Endothelial cell of umbilical vein (primary cell): ENCODE measurements around the gene SQSTM1. TPM values are rescaled to one million over a fixed set of nuclear protein-coding genes. Genes with fewer than 3 reads are reported as not detected.

Experiments used
- BruUV-seq: library from RNA; stranded (reverse); fragments of 400-500 nt; replicated peaks from 2 replicates; lab custom pipeline; 2021; lab: Mats Ljungman, UMichigan
- CTCF ChIA-PET: fragments of 300-600, 350-600 bp; sonication (Branson Sonifier 250); formaldehyde crosslinking; loops from one replicate; lab custom pipeline; 2021; ENCODE audit warnings: antibody characterized with exemption, inconsistent platforms; lab: Charles Lee
- POLR2A ChIA-PET: fragments of 300-600, 350-600 bp; sonication (Branson Sonifier 250); formaldehyde crosslinking; loops from one replicate; lab custom pipeline; 2021; ENCODE audit warnings: antibody characterized with exemption, inconsistent platforms; lab: Charles Lee
- DNase-seq: peaks from one replicate; pipeline ENCODE4 v3.0.0-alpha.2; 2011; ENCODE audit warnings: low read depth, low spot score
- FAIRE-seq: peaks from 2 replicates; lab custom pipeline; 2011; peaks lifted over from hg19 to GRCh38; lab: Jason Lieb, UNC
- H2AFZ ChIP-seq: 2 replicates; pipeline ENCODE4 v1.6.0; 2012; ENCODE audit warnings: low read depth, low read length, control low read depth, inconsistent platforms
- H3K27ac ChIP-seq: 2 replicates; pipeline ENCODE4 v1.5.1; 2011; ENCODE audit warnings: low read depth, mild to moderate bottlenecking, control low read depth, low read length, moderate library complexity; ENCODE audit not compliant: insufficient read depth
- H3K27me3 ChIP-seq, 2 experiments: 2 replicates each; pipeline versions ENCODE4 v1.6.0 to v1.6.1; 2011; ENCODE audit warnings: low read length in 2 of 2, mixed read lengths in 1 of 2; ENCODE audit not compliant: control insufficient read depth in 2 of 2, insufficient read depth in 2 of 2
- H3K36me3 ChIP-seq, 2 experiments: 2 replicates in 1 of 2; 3 replicates in 1 of 2; pipeline ENCODE4 v1.5.1; 2011; ENCODE audit warnings: low read length in 2 of 2, mild to moderate bottlenecking in 1 of 2, moderate library complexity in 1 of 2; ENCODE audit not compliant: control insufficient read depth in 2 of 2, insufficient read depth in 2 of 2; ENCODE audit errors: extremely low read depth in 1 of 2
- H3K4me1 ChIP-seq: 3 replicates; pipeline ENCODE4 v1.5.1; 2011; ENCODE audit warnings: mild to moderate bottlenecking, low read length; ENCODE audit not compliant: control insufficient read depth, insufficient read depth; ENCODE audit errors: extremely low read depth
- H3K4me2 ChIP-seq: 2 replicates; pipeline ENCODE4 v1.6.1; 2011; ENCODE audit warnings: low read length, control low read depth, mixed read lengths; ENCODE audit not compliant: insufficient read depth
- H3K4me3 ChIP-seq, 3 experiments: fragments of 200-600 bp in 1 of 3; sonication (generic), shearing (Covaris generic) in 1 of 3; replicated peaks in 1 of 3; 2 replicates each; pipeline ENCODE4 v1.5.1; 2011 to 2016; ENCODE audit warnings: control low read depth in 3 of 3, low read length in 3 of 3, mild to moderate bottlenecking in 2 of 3, inconsistent platforms in 1 of 3, low read depth in 1 of 3, moderate library complexity in 1 of 3; ENCODE audit not compliant: insufficient read depth in 1 of 3
- H3K79me2 ChIP-seq: 2 replicates; pipeline ENCODE4 v1.6.0; 2012; ENCODE audit warnings: low read length, inconsistent platforms; ENCODE audit not compliant: control insufficient read depth, insufficient read depth
- H3K9ac ChIP-seq: replicated peaks from 2 replicates; pipeline ENCODE3; 2011; ENCODE audit warnings: low read length, control low read depth; ENCODE audit not compliant: insufficient read depth; ENCODE audit errors: extremely low read depth
- H3K9me1 ChIP-seq: replicated peaks from 3 replicates; pipeline ENCODE4 v1.6.0; 2011; ENCODE audit warnings: mild to moderate bottlenecking, low read length; ENCODE audit not compliant: control insufficient read depth, insufficient read depth; ENCODE audit errors: extremely low read depth
- H3K9me3 ChIP-seq: replicated peaks from 2 replicates; pipeline ENCODE4 v1.5.1; 2012; ENCODE audit warnings: low read length, inconsistent platforms; ENCODE audit not compliant: control insufficient read depth, insufficient read depth
- H4K20me1 ChIP-seq: replicated peaks from 2 replicates; pipeline ENCODE3; 2011; ENCODE audit warnings: mild to moderate bottlenecking, low read length; ENCODE audit not compliant: control insufficient read depth, insufficient read depth; ENCODE audit errors: extremely low read depth
- EZH2 ChIP-seq: IDR thresholded peaks from 2 replicates; pipeline ENCODE4 v1.6.1; 2012; ENCODE audit warnings: borderline replicate concordance, low read depth, mild to moderate bottlenecking, moderate library complexity, low read length, inconsistent platforms; ENCODE audit not compliant: severe bottlenecking
- FOS ChIP-seq: IDR thresholded peaks from 2 replicates; pipeline ENCODE4 v1.6.1; 2011; ENCODE audit warnings: mild to moderate bottlenecking, low read length, moderate library complexity, borderline replicate concordance; ENCODE audit not compliant: insufficient read depth
- GATA2 ChIP-seq: IDR thresholded peaks from 2 replicates; pipeline ENCODE4 v1.7.0; 2011; ENCODE audit warnings: low read depth, mild to moderate bottlenecking, moderate library complexity, mixed read lengths, low read length; ENCODE audit not compliant: insufficient read length, insufficient read depth
- JUN ChIP-seq: IDR thresholded peaks from 2 replicates; pipeline ENCODE4 v1.6.1; 2011; ENCODE audit warnings: borderline replicate concordance, low read depth; ENCODE audit not compliant: insufficient read length, insufficient read depth
- MAX ChIP-seq: IDR thresholded peaks from 2 replicates; pipeline ENCODE4 v1.6.1; 2011; ENCODE audit not compliant: insufficient read depth, insufficient read length
- MYC ChIP-seq: IDR thresholded peaks from one replicate; pipeline ENCODE4 v1.6.1; 2011; ENCODE audit warnings: mild to moderate bottlenecking, low read depth, low read length
- POLR2A ChIP-seq: IDR thresholded peaks from 2 replicates; pipeline ENCODE4 v1.6.1; 2012; ENCODE audit warnings: low read depth, mild to moderate bottlenecking, control low read depth, low read length
- POLR2AphosphoS5 ChIP-seq: IDR thresholded peaks from 2 replicates; pipeline ENCODE4 v1.6.1; 2012; ENCODE audit warnings: low read depth, mild to moderate bottlenecking, control low read depth, low read length, moderate library complexity; ENCODE audit not compliant: insufficient read depth
- dilution Hi-C: fragments of 300-500 bp; cut with MboI; formaldehyde crosslinking; loops from one replicate; pipeline ENCODE4 v1.15.0; 2019; ENCODE audit warnings: low sequenced_read_pairs; ENCODE audit not compliant: extremely low pct_ligation_motif_present
- intact Hi-C: fragments of 100-400 bp; cut with micrococcal nuclease; formaldehyde crosslinking; loops from one replicate; pipeline ENCODE4 v1.10.0; 2022
- polyA plus RNA-seq, 4 experiments: library from polyadenylated mRNA; depleted of rRNA in 3 of 4; stranded (reverse) in 3 of 4; unstranded in 1 of 4; fragments of >200 nt; gene quantifications; 2 replicates each; pipeline versions ENCODE4 v1.2.1 to v1.2.3, GENCODE V29; 2011 to 2012; ENCODE audit warnings: missing spikeins in 1 of 4
- total RNA-seq: library from RNA; stranded (reverse); gene quantifications from 2 replicates; pipeline ENCODE4 v1.2.3, GENCODE V29; 2021
- TF ChIP-seq, protein P1 (sequence below), 2 donors: IDR thresholded peaks; 1 replicate in 1 of 2; 2 replicates in 1 of 2; pipeline ENCODE4 v1.5.1; 2011; ENCODE audit warnings: low read length in 2 of 2, mild to moderate bottlenecking in 2 of 2, moderate library complexity in 2 of 2, control low read depth in 1 of 2, inconsistent platforms in 1 of 2, low read depth in 1 of 2; ENCODE audit not compliant: insufficient read depth in 1 of 2; ENCODE audit errors: extremely low read depth in 1 of 2

SQSTM1 gene
- total and polyA plus RNA-seq, 2 donors (not counting 3 experiments of a cell fraction or from before 2014, with no cell fraction given): 302 to 346 TPM

DNA sequence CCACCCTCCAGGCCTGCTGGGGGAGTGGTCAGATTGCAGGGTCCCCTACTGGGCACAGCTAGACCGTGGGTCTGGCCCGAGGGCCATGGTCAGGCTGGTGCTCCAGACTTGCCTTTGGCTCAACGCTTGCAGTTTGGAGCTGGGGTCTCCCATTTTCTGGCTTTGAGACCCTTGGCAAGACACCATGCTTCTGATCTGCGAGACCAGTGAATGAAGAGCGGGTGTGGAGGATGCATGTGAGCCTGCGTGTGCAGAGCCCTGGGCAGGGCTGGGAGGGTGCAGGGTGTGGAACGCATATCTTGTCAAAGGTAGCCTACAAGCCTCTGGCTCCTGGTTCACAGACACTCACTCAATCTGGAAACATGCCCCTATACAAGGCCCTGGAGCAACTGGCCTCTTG, 44.0 kb downstream of the SQSTM1 start:
- BruUV-seq: no TSS peak
- Histone ChIP-seq H3K9me1 (no peaks in the 10 kb centered on the region), H3K4me1 (no peaks in the 10 kb centered on the region), H3K9me3 (no peaks in the 10 kb centered on the region), H3K79me2 (no peaks in the 10 kb centered on the region), H2AFZ (no peak overlapping the region), H3K27me3 (no peaks in the 10 kb centered on the region), H3K27ac (no peak overlapping the region), H3K4me3 (no peak overlapping the region), H3K4me2 (no peak overlapping the region), H4K20me1 (no peaks in the 10 kb centered on the region), H3K9ac (no peak overlapping the region), H3K36me3 (peaks cover 4 to 51% of the 10 kb centered on the region in 2 experiments)
- ChIA-PET POLR2A (no interaction called here), CTCF (no interaction called here)
- intact Hi-C loops: no loop called here
- FAIRE-seq (no peak), DNase-seq (no peak)
- TF ChIP-seq MYC (no peak), GATA2 (no peak), POLR2A (no peak), MAX (no peak), JUN (no peak), FOS (no peak), POLR2AphosphoS5 (no peak), EZH2 (no peak)
- TF ChIP-seq, protein P1, sequence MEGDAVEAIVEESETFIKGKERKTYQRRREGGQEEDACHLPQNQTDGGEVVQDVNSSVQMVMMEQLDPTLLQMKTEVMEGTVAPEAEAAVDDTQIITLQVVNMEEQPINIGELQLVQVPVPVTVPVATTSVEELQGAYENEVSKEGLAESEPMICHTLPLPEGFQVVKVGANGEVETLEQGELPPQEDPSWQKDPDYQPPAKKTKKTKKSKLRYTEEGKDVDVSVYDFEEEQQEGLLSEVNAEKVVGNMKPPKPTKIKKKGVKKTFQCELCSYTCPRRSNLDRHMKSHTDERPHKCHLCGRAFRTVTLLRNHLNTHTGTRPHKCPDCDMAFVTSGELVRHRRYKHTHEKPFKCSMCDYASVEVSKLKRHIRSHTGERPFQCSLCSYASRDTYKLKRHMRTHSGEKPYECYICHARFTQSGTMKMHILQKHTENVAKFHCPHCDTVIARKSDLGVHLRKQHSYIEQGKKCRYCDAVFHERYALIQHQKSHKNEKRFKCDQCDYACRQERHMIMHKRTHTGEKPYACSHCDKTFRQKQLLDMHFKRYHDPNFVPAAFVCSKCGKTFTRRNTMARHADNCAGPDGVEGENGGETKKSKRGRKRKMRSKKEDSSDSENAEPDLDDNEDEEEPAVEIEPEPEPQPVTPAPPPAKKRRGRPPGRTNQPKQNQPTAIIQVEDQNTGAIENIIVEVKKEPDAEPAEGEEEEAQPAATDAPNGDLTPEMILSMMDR (IDR thresholded peaks at IDR 0.05; ENCODE audit: extremely low read depth in 1 of 2, insufficient read depth in 1 of 2, low read depth in 1 of 2, low read length in 2 of 2): no peak
- dilution Hi-C loops: no loop called here
